GM23338 (cell line): ENCODE results near the gene WNT5A. TPM values are rescaled to one million over a fixed set of nuclear protein-coding genes. Genes with fewer than 3 reads are reported as not detected.

ENCODE experiments used
- ATAC-seq: fragments of 200-7000 bp; cut with Tn5 transposase; 3 replicates; pipeline ENCODE4 v1.9.1; 2020
- DNase-seq: peaks from one replicate; pipeline ENCODE4 v3.0.0-alpha.2; 2015; ENCODE audit warnings: low spot score
- H2AFZ ChIP-seq: fragments of 200-600 bp; sonication (generic); 2 replicates; pipeline ENCODE4 v1.8.0; 2016; ENCODE audit warnings: antibody characterized with exemption, mild to moderate bottlenecking, moderate library complexity
- H3F3A ChIP-seq: fragments of 200-600 bp; sonication (generic); replicated peaks from 2 replicates; pipeline ENCODE4 v1.8.0; 2017; ENCODE audit warnings: antibody characterized with exemption, mixed run types, low read depth
- H3K27ac ChIP-seq: fragments of 200-600 bp; sonication (generic); 2 replicates; pipeline ENCODE4 v1.6.1; 2016; ENCODE audit warnings: low read depth
- H3K27me3 ChIP-seq: fragments of 200-600 bp; sonication (generic); 2 replicates; pipeline ENCODE4 v1.8.0; 2016; ENCODE audit warnings: mild to moderate bottlenecking, mixed run types, moderate library complexity; ENCODE audit not compliant: insufficient read depth
- H3K36me3 ChIP-seq: fragments of 200-600 bp; sonication (generic); 2 replicates; pipeline ENCODE4 v1.8.0; 2016; ENCODE audit warnings: mild to moderate bottlenecking; ENCODE audit not compliant: insufficient read depth
- H3K4me1 ChIP-seq: fragments of 200-600 bp; sonication (generic); 2 replicates; pipeline ENCODE4 v1.8.0; 2016; ENCODE audit warnings: mild to moderate bottlenecking, moderate library complexity; ENCODE audit not compliant: insufficient read depth
- H3K4me2 ChIP-seq: fragments of 200-600 bp; sonication (generic); 2 replicates; pipeline ENCODE4 v1.7.1; 2017; ENCODE audit warnings: mixed run types
- H3K4me3 ChIP-seq: fragments of 200-600 bp; sonication (generic); 2 replicates; pipeline ENCODE4 v1.6.1; 2016; ENCODE audit warnings: mixed run types
- H3K79me2 ChIP-seq: fragments of 200-600 bp; sonication (generic); replicated peaks from 2 replicates; pipeline ENCODE4 v1.8.0; 2017; ENCODE audit warnings: mild to moderate bottlenecking; ENCODE audit not compliant: insufficient read depth
- H3K9me2 ChIP-seq: fragments of 200-600 bp; sonication (generic); 2 replicates; pipeline ENCODE4 v1.8.0; 2017; ENCODE audit not compliant: insufficient read depth
- H4K20me1 ChIP-seq: fragments of 200-600 bp; sonication (generic); replicated peaks from 2 replicates; pipeline ENCODE4 v1.8.0; 2017; ENCODE audit warnings: mild to moderate bottlenecking; ENCODE audit not compliant: insufficient read depth
- H3K27ac Mint-ChIP-seq: 2 replicates; pipeline ENCODE4 v1.8.0; 2020; ENCODE audit warnings: inconsistent platforms, mild to moderate bottlenecking, moderate library complexity, mixed read lengths
- H3K27me3 Mint-ChIP-seq: 3 replicates; pipeline ENCODE4 v1.8.0; 2022; ENCODE audit warnings: low read depth, mild to moderate bottlenecking, moderate library complexity, mixed read lengths, inconsistent platforms; ENCODE audit not compliant: insufficient read depth, poor library complexity
- H3K36me3 Mint-ChIP-seq: 3 replicates; pipeline ENCODE4 v1.8.0; 2021; ENCODE audit warnings: low read depth, mild to moderate bottlenecking, inconsistent platforms, moderate library complexity, mixed read lengths
- H3K4me1 Mint-ChIP-seq: 3 replicates; pipeline ENCODE4 v1.8.0; 2020; ENCODE audit warnings: mild to moderate bottlenecking, inconsistent platforms, mixed read lengths
- H3K4me3 Mint-ChIP-seq: 3 replicates; pipeline ENCODE4 v1.8.0; 2021; ENCODE audit warnings: moderate library complexity, mild to moderate bottlenecking, inconsistent platforms, mixed read lengths
- H3K9me3 Mint-ChIP-seq: 3 replicates; pipeline ENCODE4 v1.8.0; 2020; ENCODE audit warnings: moderate library complexity, mild to moderate bottlenecking, inconsistent platforms, mixed read lengths
- CREB1 ChIP-seq: fragments of 250-450 bp; sonication (Bioruptor Pico); IDR thresholded peaks from 2 replicates; pipeline ENCODE4 v1.5.0; 2020; ENCODE audit warnings: low read depth, mild to moderate bottlenecking, moderate library complexity
- CTCF ChIP-seq, 2 experiments: fragments of 200-600 bp in 1 of 2; sonication (generic) in 1 of 2; conservative IDR thresholded peaks; 2 replicates each; pipeline versions ENCODE4 v1.5.1 to v1.6.1; 2016 to 2017; ENCODE audit warnings: antibody characterized with exemption in 2 of 2, low read depth in 2 of 2, mild to moderate bottlenecking in 2 of 2, moderate library complexity in 1 of 2
- ETS1 ChIP-seq: IDR thresholded peaks from 2 replicates; pipeline ENCODE4 v1.6.1; 2016; ENCODE audit warnings: antibody characterized with exemption
- EZH2 ChIP-seq: fragments of 200-600 bp; sonication (generic); IDR thresholded peaks from one replicate; pipeline ENCODE4 v1.8.0; 2017; ENCODE audit warnings: antibody characterized with exemption, mild to moderate bottlenecking, low read depth; ENCODE audit not compliant: unreplicated experiment
- EZH2phosphoT487 ChIP-seq: fragments of 200-600 bp; sonication (generic); IDR thresholded peaks from one replicate; pipeline ENCODE4 v1.8.1; 2018; ENCODE audit warnings: antibody characterized with exemption; ENCODE audit not compliant: unreplicated experiment
- POLR2AphosphoS5 ChIP-seq: IDR thresholded peaks from 2 replicates; pipeline ENCODE4 v1.6.1; 2016; ENCODE audit warnings: antibody characterized with exemption, low read depth
- REST ChIP-seq: IDR thresholded peaks from one replicate; pipeline ENCODE4 v1.6.1; 2018; ENCODE audit warnings: antibody characterized with exemption; ENCODE audit not compliant: unreplicated experiment
- STAT1 ChIP-seq: IDR thresholded peaks from one replicate; pipeline ENCODE4 v1.6.1; 2016; ENCODE audit warnings: antibody characterized with exemption; ENCODE audit not compliant: unreplicated experiment
- ZNF114 ChIP-seq: fragments of 250-450 bp; sonication (Bioruptor Pico); IDR thresholded peaks from 2 replicates; pipeline ENCODE4 v1.5.0; 2020; ENCODE audit warnings: mild to moderate bottlenecking, moderate library complexity
- ZNF331 ChIP-seq: fragments of 250-450 bp; sonication (Bioruptor Pico); IDR thresholded peaks from 2 replicates; pipeline ENCODE4 v1.5.0; 2020; ENCODE audit warnings: low read depth, mild to moderate bottlenecking, moderate library complexity
- ZNF462 ChIP-seq: fragments of 250-450 bp; sonication (Bioruptor Pico); IDR thresholded peaks from 2 replicates; pipeline ENCODE4 v1.5.0; 2020; ENCODE audit warnings: mild to moderate bottlenecking, moderate library complexity
- polyA plus RNA-seq: library from polyadenylated mRNA; unstranded; fragments of >200 nt; fragmentation: Nextera tagmentation; extraction: Ambion mirVana; gene quantifications from 2 replicates; pipeline ENCODE4 v1.2.1, GENCODE V29; 2016
- total RNA-seq: library from RNA; depleted of rRNA; stranded (reverse); fragments of >200 nt; shearing (Covaris generic); gene quantifications from 2 replicates; pipeline ENCODE4 v1.2.3, GENCODE V29; 2014

The WNT5A gene
- total and polyA plus RNA-seq, 2 experiments from 2014 or later, result 0.53 to 4.0 TPM

GRCh38 chr3:55436644-55437043 is 50.5 kb downstream of the WNT5A start (continued):
- TF ChIP-seq CTCF (conservative IDR thresholded peaks at IDR 0.05; ENCODE audit: low read depth in 2 of 2) (no peak), ETS1 (no peak), CREB1 (no peak), POLR2AphosphoS5 (no peak), ZNF331 (CRISPR knock-in tag) (no peak), STAT1 (no peak)

DNA sequence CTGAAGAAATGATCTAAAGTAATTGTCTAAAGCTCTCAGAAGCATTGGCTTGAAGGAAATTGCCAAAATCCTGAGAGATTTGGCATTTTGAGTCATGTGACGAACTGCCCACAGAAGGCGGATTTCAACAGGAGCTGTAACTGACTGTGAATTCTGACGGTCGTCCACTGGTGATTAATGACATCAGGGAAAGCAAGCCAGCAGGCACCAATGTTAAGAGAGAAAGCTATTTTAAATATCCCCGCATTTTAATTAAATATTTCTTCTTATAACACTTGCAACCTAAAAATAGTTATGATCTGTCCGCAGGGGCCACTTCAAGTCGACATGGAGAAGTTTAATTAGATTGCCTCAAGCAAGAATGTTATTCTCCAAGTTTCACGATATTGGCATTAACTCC is 51.6 kb downstream of the WNT5A start:
- H3K36me3 ChIP-seq, result no peaks in the 10 kb centered on the region
- H3K4me1 ChIP-seq, result no peaks in the 10 kb centered on the region
- Mint-ChIP-seq H3K4me1 (no peaks in the 10 kb centered on the region), H3K4me3 (no peak overlapping the region), H3K36me3 (no peaks in the 10 kb centered on the region), H3K27me3 (no peaks in the 10 kb centered on the region), H3K9me3 (no peaks in the 10 kb centered on the region), H3K27ac (no peak overlapping the region)
- no peak overlapping the region for H3K27ac ChIP-seq
- no peaks in the 10 kb centered on the region for H4K20me1 ChIP-seq
- DNase-seq, result no peak
- no peak overlapping the region for H3K4me3 ChIP-seq
- H3F3A ChIP-seq, result no peaks in the 10 kb centered on the region
- peaks cover 6% of the 10 kb centered on the region; the same call in 1 of the 2 replicates for H3K9me2 ChIP-seq
- no peaks in the 10 kb centered on the region for H3K27me3 ChIP-seq
- 0 out of 2 replicates have a peak overlapping the region, but pooled peaks have one; percentile 38 for H2AFZ ChIP-seq
- no peak for ATAC-seq
- no peak overlapping the region for H3K4me2 ChIP-seq
- no peaks in the 10 kb centered on the region for H3K79me2 ChIP-seq
- TF ChIP-seq CREB1 (no peak), ETS1 (no peak), ZNF114 (CRISPR knock-in tag) (no peak), STAT1 (no peak), EZH2phosphoT487 (no peak), REST (no peak), EZH2 (no peak), ZNF462 (CRISPR knock-in tag) (no peak), POLR2AphosphoS5 (no peak)
